Retinal pigment epithelial cell (primary cell): Measurements from ENCODE around the gene SPRYD3.

Source experiments
- DNase-seq: peaks from one replicate; pipeline ENCODE4 v3.0.0-alpha.2; 2010; ENCODE audit warnings: low read depth
- H3K4me3 ChIP-seq: 2 replicates; pipeline ENCODE4 v1.5.1; 2011; ENCODE audit warnings: mild to moderate bottlenecking, low read length, control low read depth, moderate library complexity
- TF ChIP-seq, protein P1 (sequence below): conservative IDR thresholded peaks from 2 replicates; pipeline ENCODE4 v1.5.1; 2011; ENCODE audit warnings: low read depth, low read length, control low read depth, inconsistent platforms

Gene SPRYD3

GRCh38 chr12:53059434-53060063 lies 19.6 kb downstream of the SPRYD3 start:
- no peak for DNase-seq
- no peak overlapping the region for H3K4me3 ChIP-seq
- TF ChIP-seq, protein P1, sequence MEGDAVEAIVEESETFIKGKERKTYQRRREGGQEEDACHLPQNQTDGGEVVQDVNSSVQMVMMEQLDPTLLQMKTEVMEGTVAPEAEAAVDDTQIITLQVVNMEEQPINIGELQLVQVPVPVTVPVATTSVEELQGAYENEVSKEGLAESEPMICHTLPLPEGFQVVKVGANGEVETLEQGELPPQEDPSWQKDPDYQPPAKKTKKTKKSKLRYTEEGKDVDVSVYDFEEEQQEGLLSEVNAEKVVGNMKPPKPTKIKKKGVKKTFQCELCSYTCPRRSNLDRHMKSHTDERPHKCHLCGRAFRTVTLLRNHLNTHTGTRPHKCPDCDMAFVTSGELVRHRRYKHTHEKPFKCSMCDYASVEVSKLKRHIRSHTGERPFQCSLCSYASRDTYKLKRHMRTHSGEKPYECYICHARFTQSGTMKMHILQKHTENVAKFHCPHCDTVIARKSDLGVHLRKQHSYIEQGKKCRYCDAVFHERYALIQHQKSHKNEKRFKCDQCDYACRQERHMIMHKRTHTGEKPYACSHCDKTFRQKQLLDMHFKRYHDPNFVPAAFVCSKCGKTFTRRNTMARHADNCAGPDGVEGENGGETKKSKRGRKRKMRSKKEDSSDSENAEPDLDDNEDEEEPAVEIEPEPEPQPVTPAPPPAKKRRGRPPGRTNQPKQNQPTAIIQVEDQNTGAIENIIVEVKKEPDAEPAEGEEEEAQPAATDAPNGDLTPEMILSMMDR, result no peak

- H3K4me3 ChIP-seq, result no peak overlapping the region
- no peak for DNase-seq
- TF ChIP-seq, protein P1, result no peak
Measured at GRCh38 chr12:53058674-53059433, 20.3 kb downstream of the SPRYD3 start.

GRCh38 chr12:53057816-53058500 lies 21.2 kb downstream of the SPRYD3 start:
- DNase-seq, result no peak
- TF ChIP-seq, protein P1, result no peak

GRCh38 chr12:53056901-53057300 lies 22.3 kb downstream of the SPRYD3 start:
- TF ChIP-seq, protein P1, result no peak
- no peak overlapping the region for H3K4me3 ChIP-seq
- DNase-seq, result no peak

More at GRCh38 chr12:53057816-53058500, 21.2 kb downstream of the SPRYD3 start:
- H3K4me3 ChIP-seq, result no peak overlapping the region

DNA sequence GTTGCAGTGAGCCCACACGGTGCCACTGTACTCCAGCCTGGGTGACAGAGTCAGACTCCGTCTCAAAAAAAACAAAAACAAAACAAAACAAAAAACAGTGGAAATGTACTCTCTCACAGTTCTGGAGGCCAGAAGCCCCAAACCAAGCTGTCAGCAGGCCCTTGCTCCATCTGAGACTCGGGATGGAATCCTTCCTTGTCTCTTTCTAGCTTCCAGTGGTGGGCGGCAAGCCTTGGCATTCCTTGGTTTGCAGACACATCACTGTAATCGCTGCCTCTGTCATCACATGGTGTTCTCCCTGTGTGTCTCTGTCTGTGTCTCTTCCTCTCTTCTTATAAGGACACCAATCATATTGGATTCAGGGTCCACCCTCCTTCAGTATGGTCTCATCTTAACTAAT lies 22.9 kb downstream of the SPRYD3 start:
- TF ChIP-seq, protein P1, result no peak
- DNase-seq, result no peak
- no peak overlapping the region for H3K4me3 ChIP-seq

- TF ChIP-seq, protein P1, result no peak
- DNase-seq, result no peak
- no peak overlapping the region for H3K4me3 ChIP-seq
Measured at GRCh38 chr12:53055471-53056266, 23.5 kb downstream of the SPRYD3 start.
